SH-SY5Y (cell line): ENCODE measurements around the gene KRT72.

Experiments used
- GATA2 ChIP-seq: IDR thresholded peaks from 2 replicates; pipeline ENCODE4 v1.6.1; 2011; ENCODE audit warnings: mild to moderate bottlenecking, low read depth, low read length
- GATA3 ChIP-seq: IDR thresholded peaks from 2 replicates; pipeline ENCODE4 v1.6.1; 2011; ENCODE audit warnings: low read depth, mild to moderate bottlenecking, low read length, moderate library complexity

The KRT72 gene

GRCh38 chr12:52582486-52582885 lies 18.8 kb downstream of the KRT72 start:
- TF ChIP-seq GATA2 = no peak
- TF ChIP-seq GATA3 = no peak

GRCh38 chr12:52581481-52581880 lies 19.8 kb downstream of the KRT72 start:
- TF ChIP-seq GATA2 (no peak), GATA3 (no peak)

GRCh38 chr12:52581066-52581465 lies 20.2 kb downstream of the KRT72 start:
- TF ChIP-seq GATA3 (no peak), GATA2 (no peak)

DNA sequence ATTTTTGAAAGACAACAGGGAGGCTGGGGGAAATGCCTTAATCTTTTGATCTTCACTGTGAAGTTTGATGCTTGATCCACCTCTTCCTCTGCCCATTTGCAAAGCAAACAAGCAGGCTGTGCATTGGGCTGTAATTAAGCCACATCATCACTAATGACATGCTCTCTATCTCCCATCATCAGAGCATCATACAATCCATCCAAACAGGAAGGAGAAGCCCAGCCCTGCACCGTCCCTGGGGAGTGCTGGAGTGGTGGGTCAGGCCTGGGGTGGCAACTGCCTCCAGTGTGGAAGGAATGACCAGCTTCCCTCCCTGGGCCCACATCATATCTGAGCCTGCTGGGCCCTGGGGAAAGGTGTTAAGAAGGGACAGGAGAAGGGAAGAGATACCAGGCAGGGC lies 20.8 kb downstream of the KRT72 start:
- TF ChIP-seq GATA2 (no peak), GATA3 (no peak)

- TF ChIP-seq GATA3 (no peak), GATA2 (no peak)
These were observed 21.5 kb downstream of the KRT72 start for GRCh38 chr12:52579468-52580465.

- TF ChIP-seq GATA2 (no peak), GATA3 (no peak)
These were observed 22.8 kb downstream of the KRT72 start for GRCh38 chr12:52578469-52578868.

- TF ChIP-seq GATA2 (no peak), GATA3 (no peak)
These were observed 23.9 kb downstream of the KRT72 start for GRCh38 chr12:52577316-52577715.

- TF ChIP-seq GATA3 = no peak
- no peak for TF ChIP-seq GATA2
These were observed 25.3 kb downstream of the KRT72 start for GRCh38 chr12:52575948-52576347.

DNA sequence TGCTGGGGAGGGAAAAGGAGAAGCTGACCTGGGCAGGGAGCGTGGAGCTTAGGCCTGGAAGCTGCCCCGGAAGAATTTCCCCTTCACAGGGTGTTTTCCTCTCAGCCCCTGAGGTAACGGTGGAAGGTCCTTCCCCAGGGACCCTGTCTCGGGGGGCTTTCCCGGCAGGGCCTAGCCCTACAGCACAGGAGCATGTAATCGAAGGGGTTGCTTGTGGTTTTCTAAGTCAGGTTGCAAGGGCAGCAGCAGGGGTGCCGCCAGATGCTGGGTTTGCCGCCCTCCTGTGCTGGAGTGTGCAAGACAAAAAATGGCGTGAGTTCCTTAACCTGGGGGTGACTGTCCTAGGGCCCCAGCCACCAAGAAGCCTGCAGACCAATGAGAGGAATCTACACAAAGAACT lies 26.0 kb downstream of the KRT72 start:
- TF ChIP-seq GATA2 = no peak
- no peak for TF ChIP-seq GATA3

- TF ChIP-seq GATA2 = no peak
- TF ChIP-seq GATA3 = no peak
These were observed 27.5 kb downstream of the KRT72 start, which contains the start of gene KRT74 for GRCh38 chr12:52573743-52574142. Gene KRT74, minus strand, starts transcription at chr12:52573843. Its CDS starts 66 bp downstream, at chr12:52573777.

GRCh38 chr12:52573306-52573705 lies 28.0 kb downstream of the KRT72 start:
- TF ChIP-seq GATA3 (no peak), GATA2 (no peak)

DNA sequence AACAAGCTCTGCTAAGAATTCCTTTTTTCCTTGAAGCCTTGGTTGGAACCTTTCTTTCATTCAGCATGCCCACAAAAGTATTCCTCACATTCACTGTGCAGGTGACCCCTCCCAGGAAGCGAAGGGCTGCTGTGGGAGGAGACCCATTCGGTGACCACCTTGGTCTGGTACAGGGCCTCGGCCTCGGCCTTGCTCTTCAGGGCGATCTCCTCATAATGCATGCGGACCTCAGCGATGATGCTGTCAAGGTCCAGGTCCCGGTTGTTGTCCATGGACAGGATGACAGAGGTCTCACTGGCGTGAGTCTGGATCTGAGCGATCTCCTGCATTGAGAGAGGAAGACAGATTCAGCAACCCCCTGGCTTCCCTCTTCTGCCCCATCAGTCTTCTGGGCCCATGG lies 30.8 kb downstream of the KRT72 start:
- TF ChIP-seq GATA3 = no peak
- TF ChIP-seq GATA2 = no peak

GRCh38 chr12:52568111-52568510 lies 33.2 kb downstream of the KRT72 start:
- no peak for TF ChIP-seq GATA2
- no peak for TF ChIP-seq GATA3

- no peak for TF ChIP-seq GATA2
- no peak for TF ChIP-seq GATA3
These were observed 34.4 kb downstream of the KRT72 start for GRCh38 chr12:52566847-52567291.

DNA sequence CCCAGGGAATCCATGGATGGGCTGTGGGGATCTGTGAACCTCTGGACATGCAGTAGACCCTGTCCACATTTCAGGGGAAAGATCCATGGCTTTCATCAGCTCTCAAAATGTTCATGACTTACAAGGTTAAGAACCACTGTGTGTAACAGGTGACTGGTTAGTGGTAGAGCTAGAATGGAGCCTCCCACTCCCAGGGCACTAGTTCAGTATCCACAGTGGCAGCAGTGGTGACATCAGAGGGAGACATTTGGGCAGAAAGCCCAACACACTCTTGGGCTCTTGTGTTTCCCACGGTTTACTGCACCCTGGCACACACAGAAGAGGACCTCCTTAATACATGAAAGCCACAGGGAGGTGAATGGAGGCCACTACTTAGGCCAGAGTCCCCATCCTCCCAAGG lies 36.7 kb downstream of the KRT72 start:
- TF ChIP-seq GATA3 = no peak

GRCh38 chr12:52561880-52562449 lies 39.3 kb downstream of the KRT72 start:
- no peak for TF ChIP-seq GATA3
- no peak for TF ChIP-seq GATA2
